Prostate gland (tissue), 2 donors: ENCODE measurements around the gene BACH1.

Source experiments
- POLR2A ChIP-seq: fragments of 450-650 bp; IDR thresholded peaks from one replicate; pipeline ENCODE4 v1.6.1; 2016; ENCODE audit warnings: antibody characterized with exemption, mild to moderate bottlenecking
- TF ChIP-seq, protein P1 (sequence below), 4 experiments: fragments of 200-600 bp in 2 of 4; fragments of 450-650 bp in 2 of 4; sonication (generic) in 2 of 4; IDR thresholded peaks; 1 replicate in 3 of 4; 2 replicates in 1 of 4; pipeline ENCODE4 v1.5.1; 2016 to 2019; ENCODE audit warnings: antibody characterized with exemption in 4 of 4, mild to moderate bottlenecking in 2 of 4, moderate library complexity in 2 of 4

DNA sequence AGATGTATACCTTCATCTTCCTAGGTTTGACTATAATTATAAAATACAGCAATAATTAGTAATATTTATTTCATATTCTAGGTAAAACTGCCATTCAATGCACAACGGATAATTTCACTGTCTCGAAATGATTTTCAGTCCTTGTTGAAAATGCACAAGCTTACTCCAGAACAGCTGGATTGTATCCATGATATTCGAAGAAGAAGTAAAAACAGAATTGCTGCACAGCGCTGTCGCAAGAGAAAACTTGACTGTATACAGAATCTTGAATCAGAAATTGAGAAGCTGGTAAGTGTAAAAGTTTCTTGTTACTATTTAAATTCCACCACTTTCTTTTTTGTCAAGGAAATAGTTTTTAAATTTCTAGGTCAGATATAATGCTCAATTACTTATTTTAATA is 30.7 kb downstream of the BACH1 start:
- no peak for TF ChIP-seq POLR2A
- TF ChIP-seq, protein P1, sequence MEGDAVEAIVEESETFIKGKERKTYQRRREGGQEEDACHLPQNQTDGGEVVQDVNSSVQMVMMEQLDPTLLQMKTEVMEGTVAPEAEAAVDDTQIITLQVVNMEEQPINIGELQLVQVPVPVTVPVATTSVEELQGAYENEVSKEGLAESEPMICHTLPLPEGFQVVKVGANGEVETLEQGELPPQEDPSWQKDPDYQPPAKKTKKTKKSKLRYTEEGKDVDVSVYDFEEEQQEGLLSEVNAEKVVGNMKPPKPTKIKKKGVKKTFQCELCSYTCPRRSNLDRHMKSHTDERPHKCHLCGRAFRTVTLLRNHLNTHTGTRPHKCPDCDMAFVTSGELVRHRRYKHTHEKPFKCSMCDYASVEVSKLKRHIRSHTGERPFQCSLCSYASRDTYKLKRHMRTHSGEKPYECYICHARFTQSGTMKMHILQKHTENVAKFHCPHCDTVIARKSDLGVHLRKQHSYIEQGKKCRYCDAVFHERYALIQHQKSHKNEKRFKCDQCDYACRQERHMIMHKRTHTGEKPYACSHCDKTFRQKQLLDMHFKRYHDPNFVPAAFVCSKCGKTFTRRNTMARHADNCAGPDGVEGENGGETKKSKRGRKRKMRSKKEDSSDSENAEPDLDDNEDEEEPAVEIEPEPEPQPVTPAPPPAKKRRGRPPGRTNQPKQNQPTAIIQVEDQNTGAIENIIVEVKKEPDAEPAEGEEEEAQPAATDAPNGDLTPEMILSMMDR (IDR thresholded peaks at IDR 0.05): no peak
